ENCODE data around the gene TMED10. TPM values are rescaled to one million over a fixed set of nuclear protein-coding genes. Genes with fewer than 3 reads are reported as not detected.

The TMED10 gene
- total RNA-seq, 1 donor from 2014 or later: 220 TPM

DNA sequence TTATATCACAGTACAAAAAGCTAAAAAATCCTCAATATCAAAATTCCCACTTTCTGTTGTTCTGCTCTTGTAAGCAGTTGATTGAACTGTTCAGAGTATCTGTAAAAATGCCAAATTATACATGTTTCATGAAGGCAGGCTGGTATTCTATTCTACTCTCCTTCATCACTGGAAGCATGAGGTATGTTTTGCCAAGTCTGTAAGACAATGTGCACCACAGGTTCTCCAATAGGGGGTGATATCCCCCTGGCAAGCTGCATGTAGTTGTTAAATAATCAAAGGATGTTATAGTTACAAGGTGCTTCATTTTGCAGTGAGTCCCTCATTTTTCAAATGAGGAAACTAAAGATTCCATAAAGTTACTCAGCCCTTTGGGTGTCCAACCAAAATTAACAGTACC is 34.4 kb downstream of the TMED10 start:
- H3K4me3 ChIP-seq: no peak overlapping the region
- no peak overlapping the region for H3K9ac ChIP-seq
- peaks cover 3% of the 10 kb centered on the region for H3K4me1 ChIP-seq
- peaks cover 7% of the 10 kb centered on the region for H3K36me3 ChIP-seq
- no peaks in the 10 kb centered on the region for H3K9me3 ChIP-seq (ENCODE audit: low read depth)
- no peak overlapping the region for H2AFZ ChIP-seq (replicated peaks)
- peaks cover 16% of the 10 kb centered on the region for H3K36me3 Mint-ChIP-seq
- DNase-seq (ENCODE audit: low spot score): peak; percentile 24
- H3K27ac ChIP-seq: no peak overlapping the region
- H3K9me3 Mint-ChIP-seq: no peaks in the 10 kb centered on the region
- no peaks in the 10 kb centered on the region for H3K27me3 Mint-ChIP-seq (ENCODE audit: insufficient read depth, low read depth)
- no peak overlapping the region for H3K4me2 ChIP-seq
- peaks cover 9% of the 10 kb centered on the region for H4K20me1 ChIP-seq (ENCODE audit: low read depth)
- no peak overlapping the region for H3K27ac Mint-ChIP-seq
- TF ChIP-seq EZH2 (IDR thresholded peaks at IDR 0.05) (no peak), EZH2phosphoT487 (IDR thresholded peaks at IDR 0.05) (no peak)
- TF ChIP-seq, protein P1, sequence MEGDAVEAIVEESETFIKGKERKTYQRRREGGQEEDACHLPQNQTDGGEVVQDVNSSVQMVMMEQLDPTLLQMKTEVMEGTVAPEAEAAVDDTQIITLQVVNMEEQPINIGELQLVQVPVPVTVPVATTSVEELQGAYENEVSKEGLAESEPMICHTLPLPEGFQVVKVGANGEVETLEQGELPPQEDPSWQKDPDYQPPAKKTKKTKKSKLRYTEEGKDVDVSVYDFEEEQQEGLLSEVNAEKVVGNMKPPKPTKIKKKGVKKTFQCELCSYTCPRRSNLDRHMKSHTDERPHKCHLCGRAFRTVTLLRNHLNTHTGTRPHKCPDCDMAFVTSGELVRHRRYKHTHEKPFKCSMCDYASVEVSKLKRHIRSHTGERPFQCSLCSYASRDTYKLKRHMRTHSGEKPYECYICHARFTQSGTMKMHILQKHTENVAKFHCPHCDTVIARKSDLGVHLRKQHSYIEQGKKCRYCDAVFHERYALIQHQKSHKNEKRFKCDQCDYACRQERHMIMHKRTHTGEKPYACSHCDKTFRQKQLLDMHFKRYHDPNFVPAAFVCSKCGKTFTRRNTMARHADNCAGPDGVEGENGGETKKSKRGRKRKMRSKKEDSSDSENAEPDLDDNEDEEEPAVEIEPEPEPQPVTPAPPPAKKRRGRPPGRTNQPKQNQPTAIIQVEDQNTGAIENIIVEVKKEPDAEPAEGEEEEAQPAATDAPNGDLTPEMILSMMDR (IDR thresholded peaks at IDR 0.05): peak; percentile 53
- H3K27me3 ChIP-seq: no peaks in the 10 kb centered on the region
- peaks cover 7% of the 10 kb centered on the region for H3K4me1 Mint-ChIP-seq
- no peak overlapping the region for H3K4me3 Mint-ChIP-seq
- H3F3A ChIP-seq (ENCODE audit: low read depth): no peaks in the 10 kb centered on the region
- peaks cover 69% of the 10 kb centered on the region for H3K79me2 ChIP-seq (ENCODE audit: low read depth)

DNA sequence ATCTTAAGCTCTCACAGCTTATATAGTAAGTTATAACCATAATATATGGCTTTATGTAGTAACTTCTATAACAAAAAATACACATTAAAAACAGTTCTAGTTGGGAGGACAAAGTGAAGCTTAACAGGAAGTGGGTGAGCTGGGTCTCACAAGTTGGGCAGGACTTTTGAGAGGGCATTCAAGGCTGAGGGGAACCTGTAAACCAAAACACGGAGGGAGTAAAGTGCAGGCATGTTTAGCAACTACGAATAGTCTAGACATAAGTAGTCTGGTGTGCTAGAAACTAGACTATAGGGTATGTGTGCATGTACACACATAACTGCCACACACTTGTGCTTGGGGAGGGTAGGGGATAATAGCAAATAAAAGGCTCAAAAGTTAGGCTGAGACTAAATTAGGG is 35.4 kb downstream of the TMED10 start:
- no peaks in the 10 kb centered on the region for H3K27me3 Mint-ChIP-seq (ENCODE audit: insufficient read depth, low read depth)
- no peak for DNase-seq (ENCODE audit: low spot score)
- H3K27ac ChIP-seq: no peak overlapping the region
- H3K9ac ChIP-seq: no peak overlapping the region
- peaks cover 63% of the 10 kb centered on the region for H3K79me2 ChIP-seq (ENCODE audit: low read depth)
- TF ChIP-seq, protein P1 (IDR thresholded peaks at IDR 0.05): no peak
- TF ChIP-seq EZH2phosphoT487 (IDR thresholded peaks at IDR 0.05): no peak
- no peak for TF ChIP-seq EZH2 (IDR thresholded peaks at IDR 0.05)
- H3K4me3 ChIP-seq: no peak overlapping the region
- H3K36me3 Mint-ChIP-seq: peaks cover 18% of the 10 kb centered on the region
- no peaks in the 10 kb centered on the region for H3K36me3 ChIP-seq
- no peaks in the 10 kb centered on the region for H3F3A ChIP-seq (ENCODE audit: low read depth)
- no peak overlapping the region for H3K4me2 ChIP-seq
- H3K9me3 Mint-ChIP-seq: no peaks in the 10 kb centered on the region
- no peaks in the 10 kb centered on the region for H3K27me3 ChIP-seq
- peaks cover under 1% of the 10 kb centered on the region for H3K4me1 Mint-ChIP-seq
- peaks cover 3% of the 10 kb centered on the region for H3K4me1 ChIP-seq
- H2AFZ ChIP-seq (replicated peaks): no peak overlapping the region
- H3K4me3 Mint-ChIP-seq: no peak overlapping the region
- H3K9me3 ChIP-seq (ENCODE audit: low read depth): no peaks in the 10 kb centered on the region
- H4K20me1 ChIP-seq (ENCODE audit: low read depth): peaks cover 9% of the 10 kb centered on the region
- no peak overlapping the region for H3K27ac Mint-ChIP-seq

DNA sequence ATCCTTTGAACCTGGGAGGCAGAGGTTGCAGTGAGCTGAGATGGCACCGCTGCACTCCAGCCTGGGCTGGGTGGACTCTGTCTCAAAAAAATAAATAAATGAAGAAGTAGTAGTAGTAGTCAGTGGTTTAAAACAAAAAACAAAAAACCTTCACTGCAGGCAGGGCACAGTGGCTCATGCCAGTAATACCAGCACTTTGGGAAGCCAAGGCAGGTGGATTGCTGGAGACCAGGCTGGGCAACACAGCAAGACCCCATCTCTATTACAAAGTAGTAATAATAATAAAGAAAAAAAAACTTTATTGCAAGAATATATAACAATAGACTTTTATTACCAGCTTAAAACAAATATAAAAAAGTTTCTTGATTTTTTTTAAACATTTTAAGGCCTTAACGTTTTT is 35.8 kb downstream of the TMED10 start:
- Histone ChIP-seq H2AFZ (replicated peaks) (no peak overlapping the region), H3K79me2 (ENCODE audit: low read depth) (peaks cover 61% of the 10 kb centered on the region), H3K27ac (no peak overlapping the region), H3K27me3 (no peaks in the 10 kb centered on the region), H4K20me1 (ENCODE audit: low read depth) (peaks cover 9% of the 10 kb centered on the region), H3K4me3 (no peak overlapping the region), H3K36me3 (no peaks in the 10 kb centered on the region), H3K9me3 (ENCODE audit: low read depth) (no peaks in the 10 kb centered on the region), H3K4me2 (no peak overlapping the region), H3K4me1 (peaks cover 3% of the 10 kb centered on the region), H3F3A (ENCODE audit: low read depth) (no peaks in the 10 kb centered on the region), H3K9ac (no peak overlapping the region)
- no peaks in the 10 kb centered on the region for H3K9me3 Mint-ChIP-seq
- no peak overlapping the region for H3K4me3 Mint-ChIP-seq
- H3K4me1 Mint-ChIP-seq: no peaks in the 10 kb centered on the region
- no peak for DNase-seq (ENCODE audit: low spot score)
- peaks cover 21% of the 10 kb centered on the region for H3K36me3 Mint-ChIP-seq
- no peaks in the 10 kb centered on the region for H3K27me3 Mint-ChIP-seq (ENCODE audit: insufficient read depth, low read depth)
- no peak overlapping the region for H3K27ac Mint-ChIP-seq
- TF ChIP-seq, protein P1 (IDR thresholded peaks at IDR 0.05): no peak
- no peak for TF ChIP-seq EZH2 (IDR thresholded peaks at IDR 0.05)

All from neural progenitor cell (in vitro differentiated cells).